ENCODE data around the gene CHIT1. TPM values are rescaled to one million over a fixed set of nuclear protein-coding genes. Genes with fewer than 3 reads are reported as not detected.

The CHIT1 gene
- total RNA-seq, 2 donors from 2014 or later = 0.30 TPM; not detected in 1

DNA sequence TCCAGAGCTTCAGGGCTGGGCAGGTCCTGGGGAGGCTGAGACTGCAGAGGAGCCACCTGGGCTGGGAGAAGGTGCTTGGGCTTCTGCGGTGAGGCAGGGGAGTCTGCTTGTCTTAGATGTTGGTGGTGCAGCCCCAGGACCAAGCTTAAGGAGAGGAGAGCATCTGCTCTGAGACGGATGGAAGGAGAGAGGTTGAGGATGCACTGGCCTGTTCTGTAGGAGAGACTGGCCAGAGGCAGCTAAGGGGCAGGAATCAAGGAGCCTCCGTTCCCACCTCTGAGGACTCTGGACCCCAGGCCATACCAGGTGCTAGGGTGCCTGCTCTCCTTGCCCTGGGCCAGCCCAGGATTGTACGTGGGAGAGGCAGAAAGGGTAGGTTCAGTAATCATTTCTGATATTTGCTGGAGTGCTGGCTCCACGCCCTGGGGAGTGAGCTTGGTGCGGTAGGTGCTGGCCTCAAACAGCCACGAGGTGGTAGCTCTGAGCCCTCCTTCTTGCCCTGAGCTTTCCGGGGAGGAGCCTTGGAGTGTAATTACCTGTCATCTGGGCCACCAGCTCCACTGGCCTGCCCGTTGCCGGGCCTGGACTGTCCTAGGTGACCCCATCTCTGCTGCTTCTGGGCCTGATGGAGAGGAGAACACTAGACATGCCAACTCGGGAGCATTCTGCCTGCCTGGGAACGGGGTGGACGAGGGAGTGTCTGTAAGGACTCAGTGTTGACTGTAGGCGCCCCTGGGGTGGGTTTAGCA, 63.1 kb downstream of the CHIT1 start:
- Histone ChIP-seq H3K27ac (no peak overlapping the region), H3K27me3 (no peaks in the 10 kb centered on the region), H3K4me3 (no peak overlapping the region), H3K9ac (ENCODE audit: low read depth in 2 of 2, low read length in 2 of 2) (no peak overlapping the region), H3K4me1 (no peaks in the 10 kb centered on the region), H3K9me3 (no peaks in the 10 kb centered on the region), H3K36me3 (no peaks in the 10 kb centered on the region)
- TF ChIP-seq, protein P1, sequence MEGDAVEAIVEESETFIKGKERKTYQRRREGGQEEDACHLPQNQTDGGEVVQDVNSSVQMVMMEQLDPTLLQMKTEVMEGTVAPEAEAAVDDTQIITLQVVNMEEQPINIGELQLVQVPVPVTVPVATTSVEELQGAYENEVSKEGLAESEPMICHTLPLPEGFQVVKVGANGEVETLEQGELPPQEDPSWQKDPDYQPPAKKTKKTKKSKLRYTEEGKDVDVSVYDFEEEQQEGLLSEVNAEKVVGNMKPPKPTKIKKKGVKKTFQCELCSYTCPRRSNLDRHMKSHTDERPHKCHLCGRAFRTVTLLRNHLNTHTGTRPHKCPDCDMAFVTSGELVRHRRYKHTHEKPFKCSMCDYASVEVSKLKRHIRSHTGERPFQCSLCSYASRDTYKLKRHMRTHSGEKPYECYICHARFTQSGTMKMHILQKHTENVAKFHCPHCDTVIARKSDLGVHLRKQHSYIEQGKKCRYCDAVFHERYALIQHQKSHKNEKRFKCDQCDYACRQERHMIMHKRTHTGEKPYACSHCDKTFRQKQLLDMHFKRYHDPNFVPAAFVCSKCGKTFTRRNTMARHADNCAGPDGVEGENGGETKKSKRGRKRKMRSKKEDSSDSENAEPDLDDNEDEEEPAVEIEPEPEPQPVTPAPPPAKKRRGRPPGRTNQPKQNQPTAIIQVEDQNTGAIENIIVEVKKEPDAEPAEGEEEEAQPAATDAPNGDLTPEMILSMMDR (IDR thresholded peaks at IDR 0.05) = no peak
- peak; percentile 59 for DNase-seq
- intact Hi-C loops (cut with DNase I) = no loop called here

Other genes with a start within 250 kb of the CHIT1 start
- 100 to 1,000 TPM; 117 to 134 TPM for gene TMEM183A, start 222.3 kb downstream of the CHIT1 start, total RNA-seq
- 1 to 10 TPM; 1.6 to 7.3 TPM for gene PPFIA4, start 203.2 kb downstream of the CHIT1 start, total RNA-seq
- not detected for gene MYOG, start 143.7 kb downstream of the CHIT1 start, total RNA-seq
- gene ADORA1, start 101.9 kb downstream of the CHIT1 start, total RNA-seq = 1 to 10 TPM in 1 of 2 donors, under 1 TPM in 1; 0.42 to 1.6 TPM
- not detected for gene MYBPH, start 53.8 kb downstream of the CHIT1 start, total RNA-seq
- 1 to 10 TPM in 1 of 2 donors, under 1 TPM in 1; 0.61 to 1.3 TPM for gene CHI3L1, start 43.0 kb downstream of the CHIT1 start, total RNA-seq
- gene BTG2, start 75.8 kb upstream of the CHIT1 start, total RNA-seq = 10 to 100 TPM; 66.4 to 88.0 TPM
- 10 to 100 TPM; 38.6 to 49.3 TPM for gene FMOD, start 121.4 kb upstream of the CHIT1 start, total RNA-seq
- 1 to 10 TPM; 2.4 to 9.3 TPM for gene PRELP, start 246.1 kb upstream of the CHIT1 start, total RNA-seq

Data from colonic mucosa (tissue), 4 donors.